ENCODE data around the gene FCAR.

DNA sequence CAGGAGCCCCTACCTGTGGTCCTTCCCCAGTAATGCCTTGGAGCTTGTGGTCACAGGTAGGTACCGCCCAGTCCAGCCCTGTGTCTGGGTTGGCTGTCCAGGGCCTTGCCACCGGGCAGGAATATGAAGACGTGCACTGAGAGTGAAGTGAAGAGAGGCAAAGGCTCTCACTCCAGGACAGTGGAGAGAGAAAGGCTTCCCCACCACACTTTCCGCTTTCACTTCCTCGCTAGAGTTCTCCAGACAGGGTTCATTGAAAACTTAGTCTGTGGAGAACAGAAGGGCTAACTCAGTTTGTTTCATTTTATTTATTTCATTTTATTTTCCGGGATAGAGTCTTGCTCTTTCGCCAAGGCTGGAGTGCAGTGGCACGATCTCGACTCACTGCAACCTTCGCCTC lies 14.2 kb downstream of the FCAR start:
- TF ChIP-seq POLR2A (IDR thresholded peaks at IDR 0.05; ENCODE audit: low read depth) (no peak), EP300 (IDR thresholded peaks at IDR 0.05) (no peak), POLR2AphosphoS5 (IDR thresholded peaks at IDR 0.05) (no peak)
- TF ChIP-seq, protein P1, sequence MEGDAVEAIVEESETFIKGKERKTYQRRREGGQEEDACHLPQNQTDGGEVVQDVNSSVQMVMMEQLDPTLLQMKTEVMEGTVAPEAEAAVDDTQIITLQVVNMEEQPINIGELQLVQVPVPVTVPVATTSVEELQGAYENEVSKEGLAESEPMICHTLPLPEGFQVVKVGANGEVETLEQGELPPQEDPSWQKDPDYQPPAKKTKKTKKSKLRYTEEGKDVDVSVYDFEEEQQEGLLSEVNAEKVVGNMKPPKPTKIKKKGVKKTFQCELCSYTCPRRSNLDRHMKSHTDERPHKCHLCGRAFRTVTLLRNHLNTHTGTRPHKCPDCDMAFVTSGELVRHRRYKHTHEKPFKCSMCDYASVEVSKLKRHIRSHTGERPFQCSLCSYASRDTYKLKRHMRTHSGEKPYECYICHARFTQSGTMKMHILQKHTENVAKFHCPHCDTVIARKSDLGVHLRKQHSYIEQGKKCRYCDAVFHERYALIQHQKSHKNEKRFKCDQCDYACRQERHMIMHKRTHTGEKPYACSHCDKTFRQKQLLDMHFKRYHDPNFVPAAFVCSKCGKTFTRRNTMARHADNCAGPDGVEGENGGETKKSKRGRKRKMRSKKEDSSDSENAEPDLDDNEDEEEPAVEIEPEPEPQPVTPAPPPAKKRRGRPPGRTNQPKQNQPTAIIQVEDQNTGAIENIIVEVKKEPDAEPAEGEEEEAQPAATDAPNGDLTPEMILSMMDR (IDR thresholded peaks at IDR 0.05) = no peak
